HFF-Myc (cell line): ENCODE measurements around the gene UBE2L5.
"Not testable (repeated sequence)": the region's sequence is repeated elsewhere in the genome, so short reads cannot be mapped to it uniquely, and the experiment has no call there.

Experiments used
- DNase-seq: peaks from one replicate; pipeline ENCODE4 v3.0.0-alpha.2; 2011; ENCODE audit warnings: low read depth; ENCODE audit errors: extremely low read depth
- H3K4me3 ChIP-seq: replicated peaks from 2 replicates; pipeline ENCODE4 v1.5.1; 2011; ENCODE audit warnings: low read depth, mild to moderate bottlenecking, control low read depth, low read length
- CTCF ChIP-seq: IDR thresholded peaks from 2 replicates; pipeline ENCODE4 v1.5.1; 2012; ENCODE audit warnings: mild to moderate bottlenecking, low read depth, low read length, control low read depth; ENCODE audit errors: missing control alignments

UBE2L5 gene

GRCh38 chr13:30450066-30450465 lies 27.8 kb downstream of the UBE2L5 start:
- DNase-seq: no peak
- TF ChIP-seq CTCF: no peak
- H3K4me3 ChIP-seq: no peak overlapping the region

GRCh38 chr13:30451476-30451875 lies 29.2 kb downstream of the UBE2L5 start:
- not testable (repeated sequence) for DNase-seq, H3K4me3 ChIP-seq

GRCh38 chr13:30453727-30454126 lies 31.4 kb downstream of the UBE2L5 start:
- peak; percentile 7 for TF ChIP-seq CTCF
- no peak overlapping the region for H3K4me3 ChIP-seq
- no peak for DNase-seq

- no peak for DNase-seq
- H3K4me3 ChIP-seq: no peak overlapping the region
- no peak for TF ChIP-seq CTCF
Measured at GRCh38 chr13:30454991-30455390, 32.7 kb downstream of the UBE2L5 start.

GRCh38 chr13:30456290-30456689 lies 34.0 kb downstream of the UBE2L5 start:
- no peak for DNase-seq
- TF ChIP-seq CTCF: no peak
- no peak overlapping the region for H3K4me3 ChIP-seq

- TF ChIP-seq CTCF: no peak
- H3K4me3 ChIP-seq: no peak overlapping the region
- no peak for DNase-seq
Measured at GRCh38 chr13:30457306-30457891, 35.1 kb downstream of the UBE2L5 start.

GRCh38 chr13:30461279-30462066 lies 39.2 kb downstream of the UBE2L5 start:
- TF ChIP-seq CTCF: peak; percentile 2
- H3K4me3 ChIP-seq, DNase-seq: not testable (repeated sequence)
